Pancreas (tissue), 10 donors: ENCODE results near the gene SULT1A2. TPM values are rescaled to one million over a fixed set of nuclear protein-coding genes. Genes with fewer than 3 reads are reported as not detected.
"Not testable (repeated sequence)": the region's sequence is repeated elsewhere in the genome, so short reads cannot be mapped to it uniquely, and the experiment has no call there.

Experiments
- ATAC-seq, 4 donors: fragments of 200-7000 bp; cut with Tn5 transposase; one replicate each; pipeline versions ENCODE4 v1.8.0 to v1.9.1; 2020; ENCODE audit warnings: mild to moderate bottlenecking in 4 of 4, moderate library complexity in 4 of 4
- DNase-seq, 6 donors: peaks; one replicate each; pipeline ENCODE4 v3.0.0-alpha.2; 2020
- FAIRE-seq: peaks from 2 replicates; lab custom pipeline; 2012; peaks lifted over from hg19 to GRCh38; lab: Jason Lieb, UNC
- H3K27ac ChIP-seq, 4 donors: fragments of 200-600 bp; sonication (generic); 1 replicate in 3 of 4; 2 replicates in 1 of 4; pipeline versions ENCODE4 v1.5.0 to v1.8.0; 2020
- H3K27me3 ChIP-seq, 4 donors: fragments of 200-600 bp; one replicate each; pipeline ENCODE4 v1.8.0; 2021
- H3K36me3 ChIP-seq, 3 donors: fragments of 200-600 bp; sonication (generic) in 1 of 3; one replicate each; pipeline versions ENCODE4 v1.5.0 to v1.8.0; 2020 to 2021
- H3K4me1 ChIP-seq, 3 donors: fragments of 200-600 bp; one replicate each; pipeline ENCODE4 v1.8.0; 2021
- H3K4me3 ChIP-seq, 4 donors: fragments of 200-600 bp; sonication (generic) in 2 of 4; one replicate each; pipeline versions ENCODE4 v1.5.0 to v1.8.0; 2020 to 2021
- H3K9me3 ChIP-seq, 4 donors: fragments of 200-600 bp; one replicate each; pipeline ENCODE4 v1.8.0; 2021
- WGBS, 2 donors: extraction: QIAGEN DNeasy Blood & Tissue Kit; methylation state at CpG; one replicate each; pipeline ENCODE4 v1.1.7; 2013; 5-methylcytosine and 5-hydroxymethylcytosine counted together
- intact Hi-C, 3 donors: fragments of 100-400 bp; cut with DNase I; formaldehyde crosslinking; loops; one replicate each; pipeline versions ENCODE4 v1.11.1 to v1.14.2; 2022
- polyA plus RNA-seq, 2 donors: library from polyadenylated mRNA; stranded (reverse); fragments of 200-250 nt; gene quantifications; one replicate each; pipeline ENCODE4 v1.2.3, GENCODE V29; 2013
- total RNA-seq, 6 donors: library from RNA; stranded (reverse); fragmentation: NEBNext Ultra II Directional in 4 of 6; extraction: Animal tissue kit (Norgen Biotek cat#: 25700) in 4 of 6; gene quantifications; one replicate each; pipeline versions ENCODE4 v1.2.1 to v1.2.4, GENCODE V29; 2021 to 2023
- TF ChIP-seq, protein P1 (sequence below), 4 donors: fragments of 200-600 bp; sonication (generic) in 3 of 4; IDR thresholded peaks; one replicate each; pipeline versions ENCODE4 v1.5.0 to v1.8.0; 2021; ENCODE audit warnings: antibody characterized with exemption in 4 of 4
- donor health status: healthy with polysubstance abuse.
- donor health status: DM: no; HTN: no; CAD: no; lungs with moderate emphysema.
- donor health status: DM: no; HTN: no; CAD: no.
- donor health status: control.
- donor health status: control.
- donor health status: Bipolar disorder and iron deficiency.
- donor health status: DM: yes; HTN: yes; CAD: no.
- donor health status: DM: no; HTN: no; CAD: no.
- donor health status: DM: no; HTN: no; CAD: no.
- donor health status: DM: yes; HTN: yes; CAD: no.

SULT1A2 gene
- total and polyA plus RNA-seq, 8 donors = 0.41 to 6.0 (median 1.4) TPM

DNA sequence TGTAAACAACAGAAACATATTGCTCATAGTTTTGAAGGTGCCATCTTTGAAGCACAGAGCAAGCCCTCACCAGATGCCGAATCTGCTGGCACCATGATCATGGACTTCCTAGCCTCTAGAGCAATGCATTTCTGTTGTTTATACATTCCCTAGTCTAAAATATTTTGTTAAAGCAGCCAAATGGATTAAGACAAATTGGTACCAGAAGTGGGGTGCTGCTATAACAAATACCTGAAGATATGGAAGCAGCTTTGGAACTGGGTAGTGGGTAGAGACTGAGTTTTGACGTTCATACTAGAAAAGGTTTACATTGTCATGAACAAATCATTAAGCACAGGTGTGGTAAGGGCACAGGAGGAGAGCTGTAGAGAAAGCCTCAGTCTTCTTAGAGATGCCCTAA lies 29.6 kb downstream of the SULT1A2 start:
- no peak for DNase-seq
- Histone ChIP-seq H3K27me3 (no peaks in the 10 kb centered on the region), H3K36me3 (no peaks in the 10 kb centered on the region), H3K27ac (no peak overlapping the region), H3K4me1 (no peaks in the 10 kb centered on the region), H3K4me3 (no peak overlapping the region), H3K9me3 (no peaks in the 10 kb centered on the region)
- WGBS, 2 donors = 93 to 97% methylated on average over 2 of the region's 2 CpGs
- intact Hi-C loops = no loop called here
- FAIRE-seq = no peak
- TF ChIP-seq, protein P1, sequence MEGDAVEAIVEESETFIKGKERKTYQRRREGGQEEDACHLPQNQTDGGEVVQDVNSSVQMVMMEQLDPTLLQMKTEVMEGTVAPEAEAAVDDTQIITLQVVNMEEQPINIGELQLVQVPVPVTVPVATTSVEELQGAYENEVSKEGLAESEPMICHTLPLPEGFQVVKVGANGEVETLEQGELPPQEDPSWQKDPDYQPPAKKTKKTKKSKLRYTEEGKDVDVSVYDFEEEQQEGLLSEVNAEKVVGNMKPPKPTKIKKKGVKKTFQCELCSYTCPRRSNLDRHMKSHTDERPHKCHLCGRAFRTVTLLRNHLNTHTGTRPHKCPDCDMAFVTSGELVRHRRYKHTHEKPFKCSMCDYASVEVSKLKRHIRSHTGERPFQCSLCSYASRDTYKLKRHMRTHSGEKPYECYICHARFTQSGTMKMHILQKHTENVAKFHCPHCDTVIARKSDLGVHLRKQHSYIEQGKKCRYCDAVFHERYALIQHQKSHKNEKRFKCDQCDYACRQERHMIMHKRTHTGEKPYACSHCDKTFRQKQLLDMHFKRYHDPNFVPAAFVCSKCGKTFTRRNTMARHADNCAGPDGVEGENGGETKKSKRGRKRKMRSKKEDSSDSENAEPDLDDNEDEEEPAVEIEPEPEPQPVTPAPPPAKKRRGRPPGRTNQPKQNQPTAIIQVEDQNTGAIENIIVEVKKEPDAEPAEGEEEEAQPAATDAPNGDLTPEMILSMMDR (IDR thresholded peaks at IDR 0.05) = no peak
- no peak for ATAC-seq

DNA sequence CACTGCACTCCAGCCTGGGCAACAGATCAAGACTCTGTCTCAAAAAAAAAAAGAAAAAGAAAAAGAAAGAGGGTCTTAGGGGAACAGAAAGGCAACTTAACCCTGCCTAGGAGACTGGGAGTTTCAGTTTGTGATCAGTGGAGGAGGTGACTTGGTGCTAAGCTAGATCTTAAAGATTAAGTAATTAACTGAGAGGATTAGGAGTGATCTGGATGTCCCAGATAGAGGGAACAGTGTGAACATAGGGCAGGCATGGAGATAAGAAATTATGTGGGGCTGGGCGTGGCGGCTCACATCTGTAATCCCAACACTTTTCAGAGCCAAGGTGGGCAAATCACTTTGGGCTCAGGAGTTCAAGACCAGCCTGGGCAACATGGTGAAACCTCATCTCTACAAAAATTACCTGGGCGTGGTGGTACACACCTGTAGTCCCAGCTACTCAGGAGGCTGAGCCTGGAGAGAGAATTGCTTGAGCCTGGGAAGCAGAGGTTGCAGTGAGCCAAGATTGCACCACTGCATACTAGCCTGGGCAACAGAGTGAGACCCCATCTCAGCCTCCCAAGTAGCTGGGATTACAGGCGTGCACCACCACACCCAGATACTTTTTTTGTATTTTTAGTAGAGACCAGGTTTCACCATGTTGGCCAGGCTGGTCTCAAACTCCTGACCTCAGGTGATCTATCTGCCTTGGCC lies 30.5 kb downstream of the SULT1A2 start:
- H3K9me3 ChIP-seq, H3K36me3 ChIP-seq, H3K4me3 ChIP-seq, H3K4me1 ChIP-seq, ATAC-seq, H3K27ac ChIP-seq, DNase-seq, H3K27me3 ChIP-seq, intact Hi-C loops, FAIRE-seq: not testable (repeated sequence)
- WGBS, 2 donors = 96 to 100% methylated on average over 4 of the region's 4 CpGs

DNA sequence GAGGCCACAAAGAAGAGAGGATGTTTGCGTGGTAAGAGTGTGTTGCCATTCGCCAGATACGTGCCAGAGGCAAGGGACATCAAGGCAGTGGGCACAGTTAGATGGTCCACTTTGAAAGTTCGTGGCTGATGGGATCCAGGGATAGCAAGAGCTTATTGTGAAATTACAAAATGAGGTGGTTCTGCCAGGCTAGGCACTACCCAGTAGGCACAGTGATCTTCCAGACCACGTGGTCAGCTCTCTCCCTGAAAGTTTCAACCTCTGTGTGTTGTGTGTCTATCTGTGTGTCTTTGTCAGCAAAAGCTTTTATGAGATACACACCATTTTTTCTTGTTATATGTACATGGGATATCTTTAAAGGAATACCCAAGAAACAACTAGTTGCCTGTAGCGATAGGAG lies 33.6 kb downstream of the SULT1A2 start:
- no peaks in the 10 kb centered on the region for H3K36me3 ChIP-seq
- 89 to 93% methylated on average over 6 of the region's 6 CpGs for WGBS, 2 donors
- DNase-seq (no peak), ATAC-seq (no peak), FAIRE-seq (no peak)
- TF ChIP-seq, protein P1 (IDR thresholded peaks at IDR 0.05) = no peak
- H3K27ac ChIP-seq = no peak overlapping the region
- H3K4me3 ChIP-seq = no peak overlapping the region
- intact Hi-C loops = no loop called here
- no peaks in the 10 kb centered on the region for H3K4me1 ChIP-seq
- no peaks in the 10 kb centered on the region for H3K27me3 ChIP-seq
- no peaks in the 10 kb centered on the region for H3K9me3 ChIP-seq

DNA sequence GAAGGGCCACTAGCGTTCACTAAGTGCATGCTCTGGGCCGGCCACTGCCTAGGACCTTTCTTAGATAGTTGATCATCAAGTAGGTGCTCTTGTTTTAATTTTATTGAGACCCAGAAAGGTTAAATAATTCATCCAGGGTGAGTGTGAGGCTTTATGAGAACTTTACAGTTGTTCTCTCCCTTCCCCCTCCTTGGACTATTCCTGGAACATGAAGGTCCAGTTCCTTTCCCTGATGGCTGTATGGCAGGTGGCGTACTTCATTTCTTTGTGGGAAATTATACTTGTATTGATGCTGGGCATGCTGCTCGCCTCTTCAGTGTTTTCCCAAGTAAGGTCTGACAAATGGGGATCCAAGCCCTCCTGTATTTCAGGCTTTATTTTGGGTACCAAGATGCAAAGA lies 34.7 kb downstream of the SULT1A2 start:
- no peak overlapping the region for H3K27ac ChIP-seq
- H3K9me3 ChIP-seq = no peaks in the 10 kb centered on the region
- no peak overlapping the region for H3K4me3 ChIP-seq
- no peak for FAIRE-seq
- TF ChIP-seq, protein P1 (IDR thresholded peaks at IDR 0.05) = no peak
- no peak for ATAC-seq
- WGBS, 2 donors = 93 to 95% methylated on average over 4 of the region's 4 CpGs
- H3K36me3 ChIP-seq = no peaks in the 10 kb centered on the region
- DNase-seq = no peak
- H3K4me1 ChIP-seq = no peaks in the 10 kb centered on the region
- intact Hi-C loops = no loop called here
- no peaks in the 10 kb centered on the region for H3K27me3 ChIP-seq

DNA sequence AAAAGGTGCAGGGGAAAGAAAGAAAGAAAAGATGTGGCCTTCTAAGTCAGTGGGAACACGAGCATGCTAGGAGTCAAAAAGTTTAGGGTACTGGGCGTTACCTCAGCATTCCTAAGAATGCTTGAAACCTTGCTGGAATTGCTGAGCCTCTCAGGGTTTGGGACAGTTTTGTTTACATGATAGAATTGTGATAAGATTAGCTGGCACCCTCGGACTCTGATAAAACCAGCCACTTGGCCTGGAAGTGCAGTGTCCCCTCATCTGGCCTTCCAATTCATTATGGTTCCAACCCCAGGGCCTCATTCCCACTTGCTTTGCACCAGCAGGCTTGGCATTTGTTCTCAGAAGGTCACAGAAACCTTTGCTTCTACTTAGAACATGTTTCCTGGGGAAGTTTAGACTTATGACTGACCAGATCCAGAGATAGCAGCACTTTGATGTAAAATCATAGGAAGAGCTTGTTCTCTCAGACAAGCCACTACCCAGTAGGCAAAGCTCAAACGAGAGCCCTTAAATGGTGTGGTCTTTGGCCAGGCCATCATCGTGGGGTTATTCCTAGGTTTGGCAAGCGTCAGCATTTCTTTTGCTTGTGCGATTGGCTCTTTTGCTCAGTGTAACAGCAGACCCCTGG lies 35.2 kb downstream of the SULT1A2 start:
- H3K27ac ChIP-seq = no peak overlapping the region
- no peaks in the 10 kb centered on the region for H3K27me3 ChIP-seq
- no peak for ATAC-seq
- TF ChIP-seq, protein P1 (IDR thresholded peaks at IDR 0.05) = no peak
- H3K4me1 ChIP-seq = no peaks in the 10 kb centered on the region
- no peaks in the 10 kb centered on the region for H3K9me3 ChIP-seq
- 61 to 66% methylated on average over 7 of the region's 7 CpGs for WGBS, 2 donors
- no peak overlapping the region for H3K4me3 ChIP-seq
- no peaks in the 10 kb centered on the region for H3K36me3 ChIP-seq
- intact Hi-C loops = no loop called here
- FAIRE-seq = no peak
- no peak for DNase-seq
